ENCODE data around the gene SUSD1. TPM values are rescaled to one million over a fixed set of nuclear protein-coding genes. Genes with fewer than 3 reads are reported as not detected.

The SUSD1 gene
- total RNA-seq, 1 experiment from 2014 or later, result 15.3 TPM

DNA sequence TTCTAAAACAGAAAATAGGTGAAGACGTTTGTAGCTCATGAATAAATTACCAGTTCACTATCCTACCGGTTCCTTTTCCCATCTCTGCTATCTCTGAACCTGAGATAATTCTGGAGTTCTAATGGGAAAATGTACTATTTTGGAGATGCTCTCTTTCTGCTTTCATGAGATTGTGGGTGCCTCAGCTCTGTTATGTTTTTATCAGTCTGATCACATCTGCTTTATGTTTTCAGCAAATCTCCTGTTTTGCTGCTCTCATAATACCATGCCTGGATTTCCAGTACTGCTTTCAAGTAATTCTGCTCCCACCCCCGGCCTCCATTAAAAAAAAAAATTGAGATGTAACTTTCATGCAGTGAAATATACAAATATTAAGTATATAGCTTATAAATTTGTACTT, 9.1 kb upstream of the SUSD1 start:
- no peak overlapping the region for H3K27ac ChIP-seq (ENCODE audit: low read length)
- no peaks in the 10 kb centered on the region for H3K9me3 ChIP-seq (ENCODE audit: control insufficient read depth, insufficient read depth, low read depth, low read length)
- no peaks in the 10 kb centered on the region for H3K36me3 ChIP-seq (ENCODE audit: control insufficient read depth, insufficient read depth, low read length)
- intact Hi-C loops (cut with micrococcal nuclease; ENCODE audit: unreplicated experiment), result no loop called here
- ATAC-seq (no peak), DNase-seq (ENCODE audit: low read depth, low spot score) (no peak)
- CTCF ChIA-PET, result interaction anchor here (0.6 to 0.7 kb wide), 3 partner anchors 110 to 484 kb away, joined by 3 to 4 read pairs (median 3); no protein-coding TSS in a partner anchor
- H3K4me1 ChIP-seq (ENCODE audit: control insufficient read depth, insufficient read depth, low read length), result peaks cover 7% of the 10 kb centered on the region
- H3K27me3 ChIP-seq (ENCODE audit: control insufficient read depth, insufficient read depth, low read length), result no peaks in the 10 kb centered on the region
- in situ Hi-C loops (cut with HindIII; ENCODE audit: low pct_unique_long_range_greater_than_20kb, low sequenced_read_pairs), result no loop called here
- POLR2A ChIA-PET, result no interaction called here
- H3K4me3 ChIP-seq (ENCODE audit: low read depth in 2 of 2, low read length in 2 of 2), result no peak overlapping the region
- no TSS peak for BruUV-seq (replicated peaks)
- TF ChIP-seq, protein P1, sequence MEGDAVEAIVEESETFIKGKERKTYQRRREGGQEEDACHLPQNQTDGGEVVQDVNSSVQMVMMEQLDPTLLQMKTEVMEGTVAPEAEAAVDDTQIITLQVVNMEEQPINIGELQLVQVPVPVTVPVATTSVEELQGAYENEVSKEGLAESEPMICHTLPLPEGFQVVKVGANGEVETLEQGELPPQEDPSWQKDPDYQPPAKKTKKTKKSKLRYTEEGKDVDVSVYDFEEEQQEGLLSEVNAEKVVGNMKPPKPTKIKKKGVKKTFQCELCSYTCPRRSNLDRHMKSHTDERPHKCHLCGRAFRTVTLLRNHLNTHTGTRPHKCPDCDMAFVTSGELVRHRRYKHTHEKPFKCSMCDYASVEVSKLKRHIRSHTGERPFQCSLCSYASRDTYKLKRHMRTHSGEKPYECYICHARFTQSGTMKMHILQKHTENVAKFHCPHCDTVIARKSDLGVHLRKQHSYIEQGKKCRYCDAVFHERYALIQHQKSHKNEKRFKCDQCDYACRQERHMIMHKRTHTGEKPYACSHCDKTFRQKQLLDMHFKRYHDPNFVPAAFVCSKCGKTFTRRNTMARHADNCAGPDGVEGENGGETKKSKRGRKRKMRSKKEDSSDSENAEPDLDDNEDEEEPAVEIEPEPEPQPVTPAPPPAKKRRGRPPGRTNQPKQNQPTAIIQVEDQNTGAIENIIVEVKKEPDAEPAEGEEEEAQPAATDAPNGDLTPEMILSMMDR (IDR thresholded peaks at IDR 0.05), result no peak
- no peak for TF ChIP-seq POLR2AphosphoS5 (IDR thresholded peaks at IDR 0.05; ENCODE audit: low read depth, low read length)
- no peak for TF ChIP-seq TCF7L2 (IDR thresholded peaks at IDR 0.05; ENCODE audit: low read depth, low read length)
- TF ChIP-seq, protein P2, sequence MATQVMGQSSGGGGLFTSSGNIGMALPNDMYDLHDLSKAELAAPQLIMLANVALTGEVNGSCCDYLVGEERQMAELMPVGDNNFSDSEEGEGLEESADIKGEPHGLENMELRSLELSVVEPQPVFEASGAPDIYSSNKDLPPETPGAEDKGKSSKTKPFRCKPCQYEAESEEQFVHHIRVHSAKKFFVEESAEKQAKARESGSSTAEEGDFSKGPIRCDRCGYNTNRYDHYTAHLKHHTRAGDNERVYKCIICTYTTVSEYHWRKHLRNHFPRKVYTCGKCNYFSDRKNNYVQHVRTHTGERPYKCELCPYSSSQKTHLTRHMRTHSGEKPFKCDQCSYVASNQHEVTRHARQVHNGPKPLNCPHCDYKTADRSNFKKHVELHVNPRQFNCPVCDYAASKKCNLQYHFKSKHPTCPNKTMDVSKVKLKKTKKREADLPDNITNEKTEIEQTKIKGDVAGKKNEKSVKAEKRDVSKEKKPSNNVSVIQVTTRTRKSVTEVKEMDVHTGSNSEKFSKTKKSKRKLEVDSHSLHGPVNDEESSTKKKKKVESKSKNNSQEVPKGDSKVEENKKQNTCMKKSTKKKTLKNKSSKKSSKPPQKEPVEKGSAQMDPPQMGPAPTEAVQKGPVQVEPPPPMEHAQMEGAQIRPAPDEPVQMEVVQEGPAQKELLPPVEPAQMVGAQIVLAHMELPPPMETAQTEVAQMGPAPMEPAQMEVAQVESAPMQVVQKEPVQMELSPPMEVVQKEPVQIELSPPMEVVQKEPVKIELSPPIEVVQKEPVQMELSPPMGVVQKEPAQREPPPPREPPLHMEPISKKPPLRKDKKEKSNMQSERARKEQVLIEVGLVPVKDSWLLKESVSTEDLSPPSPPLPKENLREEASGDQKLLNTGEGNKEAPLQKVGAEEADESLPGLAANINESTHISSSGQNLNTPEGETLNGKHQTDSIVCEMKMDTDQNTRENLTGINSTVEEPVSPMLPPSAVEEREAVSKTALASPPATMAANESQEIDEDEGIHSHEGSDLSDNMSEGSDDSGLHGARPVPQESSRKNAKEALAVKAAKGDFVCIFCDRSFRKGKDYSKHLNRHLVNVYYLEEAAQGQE (IDR thresholded peaks at IDR 0.05; ENCODE audit: insufficient read depth in 1 of 2, low read depth in 2 of 2, low read length in 1 of 2), result no peak
- TF ChIP-seq SIN3A (IDR thresholded peaks at IDR 0.05; ENCODE audit: borderline replicate concordance, insufficient read depth, low read depth, low read length), result no peak

GRCh38 chr9:112180387-112180881, 5.3 kb upstream of the SUSD1 start:
- DNase-seq (ENCODE audit: low read depth, low spot score), result no peak
- ATAC-seq, result peak; percentile 83
- Histone ChIP-seq H3K9me3 (ENCODE audit: control insufficient read depth, insufficient read depth, low read depth, low read length) (no peaks in the 10 kb centered on the region), H3K4me1 (ENCODE audit: control insufficient read depth, insufficient read depth, low read length) (peaks cover 10% of the 10 kb centered on the region), H3K27ac (ENCODE audit: low read length) (peak overlapping the region; percentile 70), H3K36me3 (ENCODE audit: control insufficient read depth, insufficient read depth, low read length) (no peaks in the 10 kb centered on the region), H3K4me3 (ENCODE audit: low read depth in 2 of 2, low read length in 2 of 2) (no peak overlapping the region), H3K27me3 (ENCODE audit: control insufficient read depth, insufficient read depth, low read length) (no peaks in the 10 kb centered on the region)
- ChIA-PET POLR2A (no interaction called here), CTCF (no interaction called here)
- no TSS peak for BruUV-seq (replicated peaks)
- TF ChIP-seq TCF7L2 (IDR thresholded peaks at IDR 0.05; ENCODE audit: low read depth, low read length), result peak; percentile 77
- TF ChIP-seq, protein P1 (IDR thresholded peaks at IDR 0.05), result no peak
- intact Hi-C loops (cut with micrococcal nuclease; ENCODE audit: unreplicated experiment), result no loop called here
- in situ Hi-C loops (cut with HindIII; ENCODE audit: low pct_unique_long_range_greater_than_20kb, low sequenced_read_pairs), result no loop called here
